AG08395 (cell line): ENCODE results near the gene NANOS2.
A peak's percentile ranks its signal among the peaks of the same experiment; 100 is the strongest.
"Not testable (repeated sequence)": the region's sequence is repeated elsewhere in the genome, so short reads cannot be mapped to it uniquely, and the experiment has no call there.

Experiments
- DNase-seq: peaks from one replicate; pipeline ENCODE4 v3.0.0; 2012; ENCODE audit warnings: mixed read lengths, low spot score

Gene NANOS2

DNA sequence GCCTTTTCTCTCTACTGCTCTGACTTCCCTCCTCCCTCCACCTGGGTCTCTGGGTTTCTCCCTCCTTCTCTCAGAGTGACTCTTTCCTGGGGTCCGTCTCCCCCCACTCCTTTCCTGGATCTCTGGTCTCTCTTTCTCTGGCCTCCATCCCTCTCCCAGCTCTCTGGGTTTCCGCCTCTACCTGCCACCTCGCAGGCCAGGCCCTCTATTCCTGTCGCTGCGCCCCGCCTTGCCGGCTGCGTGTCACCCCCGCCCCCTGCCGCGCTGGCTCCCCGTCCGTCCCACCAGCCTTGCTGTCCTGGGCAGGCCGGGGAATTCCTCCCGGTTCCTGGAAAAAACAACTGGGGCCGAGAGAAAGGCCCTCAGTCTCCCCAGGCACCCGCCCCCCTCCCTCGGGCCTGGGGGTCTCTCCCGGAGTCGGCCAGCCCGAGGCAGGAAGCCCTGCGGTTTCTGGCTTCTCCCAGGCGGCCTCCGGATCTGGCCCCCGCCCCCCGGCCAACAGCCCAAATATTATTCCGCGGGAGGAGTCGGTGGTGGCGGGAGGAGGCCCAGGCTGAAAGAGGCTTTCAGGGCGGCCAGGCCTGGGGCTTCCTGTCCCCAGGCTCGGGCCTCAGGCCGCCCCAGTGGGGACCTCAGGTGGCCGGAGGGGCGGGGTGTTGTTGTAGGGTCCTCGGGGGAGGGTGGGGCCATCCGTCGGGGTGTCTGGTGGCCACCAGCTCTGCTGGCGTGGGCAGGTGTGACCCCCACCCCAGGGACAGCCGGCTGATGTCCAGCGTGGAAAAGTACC lies 38.0 kb downstream of the NANOS2 start:
- peak; percentile 31 for DNase-seq

DNA sequence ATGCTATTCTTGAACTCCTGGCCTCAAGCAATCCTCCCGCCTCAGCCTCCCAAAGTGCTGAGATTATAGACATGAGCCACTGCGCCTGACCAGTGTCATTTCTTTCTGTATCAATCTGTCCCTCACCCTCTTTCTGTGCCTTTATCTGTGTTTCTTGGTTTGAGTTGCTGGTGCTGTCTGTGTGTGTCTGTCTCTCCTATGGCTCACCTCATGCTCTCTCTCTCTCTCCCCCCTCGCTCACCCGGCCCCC lies 38.5 kb downstream of the NANOS2 start:
- no peak for DNase-seq

DNA sequence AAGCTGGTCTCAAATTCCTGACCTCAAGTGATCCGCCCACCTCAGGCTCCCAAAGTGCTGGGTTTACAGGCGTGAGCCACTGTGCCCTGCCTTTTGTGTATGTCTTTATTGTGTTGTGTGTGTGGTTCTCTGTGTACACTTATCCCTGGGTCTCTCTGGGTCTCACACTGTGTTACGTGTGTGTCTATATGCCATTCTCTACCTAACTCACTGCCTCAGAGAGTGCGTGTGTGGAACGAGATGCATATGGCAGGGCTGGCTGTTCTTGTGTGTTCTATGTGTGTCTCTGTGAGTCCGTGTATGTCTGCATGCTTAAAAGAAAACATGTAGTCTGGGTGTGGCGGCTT lies 40.0 kb downstream of the NANOS2 start:
- DNase-seq = no peak

DNA sequence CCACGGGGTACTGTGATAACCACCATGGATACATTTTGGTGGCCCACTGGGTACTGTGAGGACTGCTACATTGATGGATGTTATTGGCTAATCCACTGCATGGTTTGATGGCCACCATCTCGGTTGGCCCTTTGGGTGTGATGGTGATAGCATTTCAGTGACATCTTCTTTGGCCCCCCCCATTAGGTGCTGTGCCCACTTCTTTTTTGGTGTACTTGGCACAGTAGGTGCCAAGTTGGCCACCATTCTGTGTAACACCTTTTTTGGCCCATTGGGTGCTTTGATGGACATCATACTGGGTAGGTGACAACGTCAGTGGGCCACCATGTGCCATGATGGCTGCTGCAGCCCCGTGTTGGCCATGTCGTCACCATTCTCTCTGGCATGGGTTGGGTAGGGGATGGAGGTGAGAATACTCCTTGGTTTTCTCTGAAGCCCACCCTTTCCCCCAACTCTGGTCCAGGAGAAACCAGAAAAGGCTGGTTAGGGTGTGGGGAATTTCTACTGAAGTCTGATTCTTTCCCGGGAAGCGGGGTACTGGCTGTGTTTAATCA lies 41.3 kb downstream of the NANOS2 start:
- no peak for DNase-seq

GRCh38 chr19:45872095-45872919 lies 42.3 kb downstream of the NANOS2 start:
- no peak for DNase-seq

- DNase-seq = no peak
Observed at GRCh38 chr19:45870798-45871197, 43.8 kb downstream of the NANOS2 start.

GRCh38 chr19:45867241-45867640 lies 47.3 kb downstream of the NANOS2 start:
- DNase-seq = not testable (repeated sequence)

- no peak for DNase-seq
Observed at GRCh38 chr19:45866400-45867176, 48.0 kb downstream of the NANOS2 start.

- DNase-seq = no peak
Observed at GRCh38 chr19:45865269-45865948, 49.2 kb downstream of the NANOS2 start.

DNA sequence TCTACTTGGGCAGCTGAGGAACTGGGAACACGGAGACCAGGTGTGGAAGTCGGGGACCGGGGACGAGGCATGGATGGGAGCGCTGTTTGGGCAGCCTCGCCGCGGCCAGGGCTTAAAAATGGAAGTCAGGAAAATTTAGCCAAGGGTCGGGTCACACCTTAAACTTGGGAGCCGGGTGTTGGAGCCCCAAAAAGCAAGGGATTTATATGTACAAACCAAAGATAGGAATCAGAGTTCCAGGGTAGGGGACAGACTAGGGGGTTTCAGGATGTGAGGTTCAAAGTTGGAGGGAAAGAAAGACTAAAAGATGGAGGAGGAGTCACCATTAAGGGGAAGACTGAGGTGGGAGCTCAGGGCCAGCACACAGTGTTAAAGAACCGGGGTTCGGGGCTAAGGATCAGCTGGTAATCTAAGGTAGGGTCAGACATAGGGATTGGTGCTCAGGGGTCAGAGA lies 49.9 kb downstream of the NANOS2 start:
- DNase-seq = no peak

DNA sequence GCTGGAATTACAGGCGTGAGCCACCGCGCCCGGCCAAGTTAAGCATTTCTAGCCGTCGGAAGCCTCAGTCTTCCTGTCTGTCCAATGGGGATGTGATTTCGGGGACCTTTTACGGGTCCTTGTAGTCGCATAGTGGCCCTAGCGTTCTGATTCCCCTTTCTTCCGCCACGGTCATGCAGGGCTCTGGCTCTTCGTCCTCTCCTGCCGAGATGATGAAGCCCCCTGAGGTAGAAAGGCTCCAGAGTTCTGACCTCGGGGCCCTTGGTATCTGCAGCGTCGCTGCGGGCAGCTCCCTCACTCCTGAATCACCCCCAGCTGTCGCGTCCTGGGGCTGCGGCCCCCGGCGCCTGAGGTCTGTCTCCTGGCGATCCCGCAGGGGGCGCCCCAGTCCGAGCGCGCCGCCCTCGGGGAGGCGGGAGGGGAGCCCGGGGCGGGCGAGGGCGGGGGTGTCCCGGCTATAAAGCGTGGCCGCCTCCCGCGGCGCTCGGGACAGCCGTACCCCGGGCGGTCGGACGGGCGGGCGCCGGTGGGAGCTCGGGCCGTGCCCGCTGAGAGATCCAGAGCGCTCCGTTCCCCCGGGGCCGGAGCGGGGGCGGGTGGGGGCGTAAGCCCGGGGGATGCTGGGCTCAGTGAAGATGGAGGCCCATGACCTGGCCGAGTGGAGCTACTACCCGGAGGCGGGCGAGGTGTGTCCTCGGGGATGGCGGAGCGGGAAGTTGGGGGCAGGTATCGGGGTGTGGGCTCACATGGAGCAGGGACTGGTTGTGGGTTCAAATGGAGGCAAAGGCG lies 50.5 kb downstream of the NANOS2 start, which contains the start of gene FOXA3:
TSS of gene FOXA3 (plus strand) at position 487 of the 789 bp plus-strand sequence. CDS start at position 618, 131 bp downstream.
- peak; percentile 54 for DNase-seq

DNA sequence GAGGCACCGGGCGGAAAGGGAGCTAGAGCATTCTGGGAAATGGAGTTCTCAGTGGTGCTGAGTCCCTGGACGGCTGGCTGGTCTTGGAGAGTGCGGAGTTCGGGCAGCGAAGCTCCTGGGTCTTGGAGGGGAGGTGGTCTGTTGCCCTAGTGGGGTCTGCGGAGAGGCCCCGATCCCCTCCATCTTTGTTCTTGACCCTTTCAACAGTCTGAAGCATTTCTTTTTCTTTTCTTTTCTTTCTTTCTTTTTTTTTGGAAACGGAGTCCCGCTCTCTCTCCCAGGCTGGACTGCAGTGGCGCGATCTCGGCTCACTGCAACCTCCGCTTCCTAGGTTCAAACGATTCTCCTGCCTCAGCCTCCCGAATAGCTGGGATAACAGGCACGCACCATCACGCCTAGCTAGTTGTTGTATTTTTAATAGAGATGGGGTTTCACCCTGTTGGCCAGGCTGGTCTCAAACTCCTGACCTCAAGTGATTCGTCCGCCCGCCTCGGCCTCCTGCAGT lies 51.2 kb downstream of the NANOS2 start:
- DNase-seq = no peak
